HG03060 (cell line): Measurements from ENCODE around the gene CORIN.
"Not testable (repeated sequence)": the region's sequence is repeated elsewhere in the genome, so short reads cannot be mapped to it uniquely, and the experiment has no call there.

Experiments
- ATAC-seq: cut with Tn5 transposase; IDR thresholded peaks from one replicate; pipeline ENCODE4 v1.9.1; 2021; ENCODE audit warnings: low read depth, moderate number of reproducible peaks; ENCODE audit not compliant: unreplicated experiment

The CORIN gene

GRCh38 chr4:47701286-47701685 lies 136.6 kb downstream of the CORIN start:
- ATAC-seq = no peak

- ATAC-seq = no peak
Measured at GRCh38 chr4:47698837-47699236, 139.0 kb downstream of the CORIN start.

GRCh38 chr4:47696823-47697222 lies 141.0 kb downstream of the CORIN start:
- ATAC-seq = no peak

- ATAC-seq = no peak
Measured at GRCh38 chr4:47695260-47695659, 142.6 kb downstream of the CORIN start.

GRCh38 chr4:47694322-47694721 lies 143.5 kb downstream of the CORIN start:
- ATAC-seq = no peak

- no peak for ATAC-seq
Measured at GRCh38 chr4:47692691-47693090, 145.2 kb downstream of the CORIN start.

GRCh38 chr4:47691757-47692383 lies 146.0 kb downstream of the CORIN start:
- not testable (repeated sequence) for ATAC-seq

- peak; percentile 38 for ATAC-seq
Measured at GRCh38 chr4:47690611-47691010, 147.3 kb downstream of the CORIN start.

- ATAC-seq = peak; percentile 59
Measured at GRCh38 chr4:47686294-47686872, 151.5 kb downstream of the CORIN start.

GRCh38 chr4:47675806-47676205 lies 162.1 kb downstream of the CORIN start:
- ATAC-seq = no peak

GRCh38 chr4:47674144-47674543 lies 163.7 kb downstream of the CORIN start:
- no peak for ATAC-seq

- no peak for ATAC-seq
Measured at GRCh38 chr4:47672696-47673095, 165.2 kb downstream of the CORIN start.

- no peak for ATAC-seq
Measured at GRCh38 chr4:47669946-47670345, 167.9 kb downstream of the CORIN start.

GRCh38 chr4:47668810-47669408 lies 169.0 kb downstream of the CORIN start:
- ATAC-seq = peak; percentile 59

- ATAC-seq = no peak
Measured at GRCh38 chr4:47668256-47668655, 169.6 kb downstream of the CORIN start.

- ATAC-seq = no peak
Measured at GRCh38 chr4:47667552-47667951, 170.3 kb downstream of the CORIN start.

- no peak for ATAC-seq
Measured at GRCh38 chr4:47664051-47664826, 173.6 kb downstream of the CORIN start.

- ATAC-seq = no peak
Measured at GRCh38 chr4:47662975-47663374, 174.9 kb downstream of the CORIN start.

GRCh38 chr4:47661741-47662140 lies 176.1 kb downstream of the CORIN start:
- no peak for ATAC-seq

- no peak for ATAC-seq
Measured at GRCh38 chr4:47659342-47659741, 178.5 kb downstream of the CORIN start.

- no peak for ATAC-seq
Measured at GRCh38 chr4:47654972-47655693, 182.7 kb downstream of the CORIN start.
